GM23338 (cell line): ENCODE results near the gene SHPK. TPM values are rescaled to one million over a fixed set of nuclear protein-coding genes. Genes with fewer than 3 reads are reported as not detected.

Experiments
- ATAC-seq: fragments of 200-7000 bp; cut with Tn5 transposase; 3 replicates; pipeline ENCODE4 v1.9.1; 2020
- DNase-seq: peaks from one replicate; pipeline ENCODE4 v3.0.0-alpha.2; 2015; ENCODE audit warnings: low spot score
- H2AFZ ChIP-seq: fragments of 200-600 bp; sonication (generic); 2 replicates; pipeline ENCODE4 v1.8.0; 2016; ENCODE audit warnings: antibody characterized with exemption, mild to moderate bottlenecking, moderate library complexity
- H3F3A ChIP-seq: fragments of 200-600 bp; sonication (generic); replicated peaks from 2 replicates; pipeline ENCODE4 v1.8.0; 2017; ENCODE audit warnings: antibody characterized with exemption, mixed run types, low read depth
- H3K27ac ChIP-seq: fragments of 200-600 bp; sonication (generic); 2 replicates; pipeline ENCODE4 v1.6.1; 2016; ENCODE audit warnings: low read depth
- H3K27me3 ChIP-seq: fragments of 200-600 bp; sonication (generic); 2 replicates; pipeline ENCODE4 v1.8.0; 2016; ENCODE audit warnings: mild to moderate bottlenecking, mixed run types, moderate library complexity; ENCODE audit not compliant: insufficient read depth
- H3K36me3 ChIP-seq: fragments of 200-600 bp; sonication (generic); 2 replicates; pipeline ENCODE4 v1.8.0; 2016; ENCODE audit warnings: mild to moderate bottlenecking; ENCODE audit not compliant: insufficient read depth
- H3K4me1 ChIP-seq: fragments of 200-600 bp; sonication (generic); 2 replicates; pipeline ENCODE4 v1.8.0; 2016; ENCODE audit warnings: mild to moderate bottlenecking, moderate library complexity; ENCODE audit not compliant: insufficient read depth
- H3K4me2 ChIP-seq: fragments of 200-600 bp; sonication (generic); 2 replicates; pipeline ENCODE4 v1.7.1; 2017; ENCODE audit warnings: mixed run types
- H3K4me3 ChIP-seq: fragments of 200-600 bp; sonication (generic); 2 replicates; pipeline ENCODE4 v1.6.1; 2016; ENCODE audit warnings: mixed run types
- H3K79me2 ChIP-seq: fragments of 200-600 bp; sonication (generic); replicated peaks from 2 replicates; pipeline ENCODE4 v1.8.0; 2017; ENCODE audit warnings: mild to moderate bottlenecking; ENCODE audit not compliant: insufficient read depth
- H3K9me2 ChIP-seq: fragments of 200-600 bp; sonication (generic); 2 replicates; pipeline ENCODE4 v1.8.0; 2017; ENCODE audit not compliant: insufficient read depth
- H4K20me1 ChIP-seq: fragments of 200-600 bp; sonication (generic); replicated peaks from 2 replicates; pipeline ENCODE4 v1.8.0; 2017; ENCODE audit warnings: mild to moderate bottlenecking; ENCODE audit not compliant: insufficient read depth
- H3K27ac Mint-ChIP-seq: 2 replicates; pipeline ENCODE4 v1.8.0; 2020; ENCODE audit warnings: inconsistent platforms, mild to moderate bottlenecking, moderate library complexity, mixed read lengths
- H3K27me3 Mint-ChIP-seq: 3 replicates; pipeline ENCODE4 v1.8.0; 2022; ENCODE audit warnings: low read depth, mild to moderate bottlenecking, moderate library complexity, mixed read lengths, inconsistent platforms; ENCODE audit not compliant: insufficient read depth, poor library complexity
- H3K36me3 Mint-ChIP-seq: 3 replicates; pipeline ENCODE4 v1.8.0; 2021; ENCODE audit warnings: low read depth, mild to moderate bottlenecking, inconsistent platforms, moderate library complexity, mixed read lengths
- H3K4me1 Mint-ChIP-seq: 3 replicates; pipeline ENCODE4 v1.8.0; 2020; ENCODE audit warnings: mild to moderate bottlenecking, inconsistent platforms, mixed read lengths
- H3K4me3 Mint-ChIP-seq: 3 replicates; pipeline ENCODE4 v1.8.0; 2021; ENCODE audit warnings: moderate library complexity, mild to moderate bottlenecking, inconsistent platforms, mixed read lengths
- H3K9me3 Mint-ChIP-seq: 3 replicates; pipeline ENCODE4 v1.8.0; 2020; ENCODE audit warnings: moderate library complexity, mild to moderate bottlenecking, inconsistent platforms, mixed read lengths
- JUNB ChIP-seq: IDR thresholded peaks from one replicate; pipeline ENCODE4 v1.6.1; 2016; ENCODE audit warnings: antibody characterized with exemption; ENCODE audit not compliant: unreplicated experiment
- STAT1 ChIP-seq: IDR thresholded peaks from one replicate; pipeline ENCODE4 v1.6.1; 2016; ENCODE audit warnings: antibody characterized with exemption; ENCODE audit not compliant: unreplicated experiment
- ZNF114 ChIP-seq: fragments of 250-450 bp; sonication (Bioruptor Pico); IDR thresholded peaks from 2 replicates; pipeline ENCODE4 v1.5.0; 2020; ENCODE audit warnings: mild to moderate bottlenecking, moderate library complexity
- ZNF331 ChIP-seq: fragments of 250-450 bp; sonication (Bioruptor Pico); IDR thresholded peaks from 2 replicates; pipeline ENCODE4 v1.5.0; 2020; ENCODE audit warnings: low read depth, mild to moderate bottlenecking, moderate library complexity
- polyA plus RNA-seq: library from polyadenylated mRNA; unstranded; fragments of >200 nt; fragmentation: Nextera tagmentation; extraction: Ambion mirVana; gene quantifications from 2 replicates; pipeline ENCODE4 v1.2.1, GENCODE V29; 2016
- total RNA-seq: library from RNA; depleted of rRNA; stranded (reverse); fragments of >200 nt; shearing (Covaris generic); gene quantifications from 2 replicates; pipeline ENCODE4 v1.2.3, GENCODE V29; 2014
- TF ChIP-seq, protein P1 (sequence below): fragments of 250-450 bp; sonication (Bioruptor Pico); IDR thresholded peaks from 2 replicates; pipeline ENCODE4 v1.5.0; 2020; ENCODE audit warnings: mild to moderate bottlenecking, moderate library complexity
- TF ChIP-seq, protein P2 (sequence below): IDR thresholded peaks from one replicate; pipeline ENCODE4 v1.6.1; 2018; ENCODE audit warnings: antibody characterized with exemption; ENCODE audit not compliant: unreplicated experiment

Gene SHPK
- total and polyA plus RNA-seq, 2 experiments from 2014 or later = 11.5 to 34.3 TPM

DNA sequence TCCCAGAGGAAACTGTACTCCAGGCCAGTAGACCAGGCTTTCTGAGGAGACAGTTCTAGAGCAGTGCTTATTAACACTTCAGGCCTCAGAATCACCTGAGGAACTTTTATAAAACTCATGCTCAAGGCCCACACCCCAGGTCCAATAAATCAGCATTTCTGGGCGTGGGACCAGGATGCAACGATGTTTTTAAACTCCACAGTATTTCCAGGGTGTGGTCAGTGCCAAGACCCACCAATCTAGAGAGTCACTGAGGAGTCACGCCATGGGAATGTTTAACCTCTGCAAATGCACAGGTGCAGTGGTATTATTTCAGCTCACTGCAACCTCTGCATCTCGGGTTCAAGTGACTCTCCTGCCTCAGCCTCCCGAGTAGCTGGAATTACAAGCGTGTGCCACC lies 22.9 kb downstream of the SHPK start (continued):
- TF ChIP-seq, protein P1, sequence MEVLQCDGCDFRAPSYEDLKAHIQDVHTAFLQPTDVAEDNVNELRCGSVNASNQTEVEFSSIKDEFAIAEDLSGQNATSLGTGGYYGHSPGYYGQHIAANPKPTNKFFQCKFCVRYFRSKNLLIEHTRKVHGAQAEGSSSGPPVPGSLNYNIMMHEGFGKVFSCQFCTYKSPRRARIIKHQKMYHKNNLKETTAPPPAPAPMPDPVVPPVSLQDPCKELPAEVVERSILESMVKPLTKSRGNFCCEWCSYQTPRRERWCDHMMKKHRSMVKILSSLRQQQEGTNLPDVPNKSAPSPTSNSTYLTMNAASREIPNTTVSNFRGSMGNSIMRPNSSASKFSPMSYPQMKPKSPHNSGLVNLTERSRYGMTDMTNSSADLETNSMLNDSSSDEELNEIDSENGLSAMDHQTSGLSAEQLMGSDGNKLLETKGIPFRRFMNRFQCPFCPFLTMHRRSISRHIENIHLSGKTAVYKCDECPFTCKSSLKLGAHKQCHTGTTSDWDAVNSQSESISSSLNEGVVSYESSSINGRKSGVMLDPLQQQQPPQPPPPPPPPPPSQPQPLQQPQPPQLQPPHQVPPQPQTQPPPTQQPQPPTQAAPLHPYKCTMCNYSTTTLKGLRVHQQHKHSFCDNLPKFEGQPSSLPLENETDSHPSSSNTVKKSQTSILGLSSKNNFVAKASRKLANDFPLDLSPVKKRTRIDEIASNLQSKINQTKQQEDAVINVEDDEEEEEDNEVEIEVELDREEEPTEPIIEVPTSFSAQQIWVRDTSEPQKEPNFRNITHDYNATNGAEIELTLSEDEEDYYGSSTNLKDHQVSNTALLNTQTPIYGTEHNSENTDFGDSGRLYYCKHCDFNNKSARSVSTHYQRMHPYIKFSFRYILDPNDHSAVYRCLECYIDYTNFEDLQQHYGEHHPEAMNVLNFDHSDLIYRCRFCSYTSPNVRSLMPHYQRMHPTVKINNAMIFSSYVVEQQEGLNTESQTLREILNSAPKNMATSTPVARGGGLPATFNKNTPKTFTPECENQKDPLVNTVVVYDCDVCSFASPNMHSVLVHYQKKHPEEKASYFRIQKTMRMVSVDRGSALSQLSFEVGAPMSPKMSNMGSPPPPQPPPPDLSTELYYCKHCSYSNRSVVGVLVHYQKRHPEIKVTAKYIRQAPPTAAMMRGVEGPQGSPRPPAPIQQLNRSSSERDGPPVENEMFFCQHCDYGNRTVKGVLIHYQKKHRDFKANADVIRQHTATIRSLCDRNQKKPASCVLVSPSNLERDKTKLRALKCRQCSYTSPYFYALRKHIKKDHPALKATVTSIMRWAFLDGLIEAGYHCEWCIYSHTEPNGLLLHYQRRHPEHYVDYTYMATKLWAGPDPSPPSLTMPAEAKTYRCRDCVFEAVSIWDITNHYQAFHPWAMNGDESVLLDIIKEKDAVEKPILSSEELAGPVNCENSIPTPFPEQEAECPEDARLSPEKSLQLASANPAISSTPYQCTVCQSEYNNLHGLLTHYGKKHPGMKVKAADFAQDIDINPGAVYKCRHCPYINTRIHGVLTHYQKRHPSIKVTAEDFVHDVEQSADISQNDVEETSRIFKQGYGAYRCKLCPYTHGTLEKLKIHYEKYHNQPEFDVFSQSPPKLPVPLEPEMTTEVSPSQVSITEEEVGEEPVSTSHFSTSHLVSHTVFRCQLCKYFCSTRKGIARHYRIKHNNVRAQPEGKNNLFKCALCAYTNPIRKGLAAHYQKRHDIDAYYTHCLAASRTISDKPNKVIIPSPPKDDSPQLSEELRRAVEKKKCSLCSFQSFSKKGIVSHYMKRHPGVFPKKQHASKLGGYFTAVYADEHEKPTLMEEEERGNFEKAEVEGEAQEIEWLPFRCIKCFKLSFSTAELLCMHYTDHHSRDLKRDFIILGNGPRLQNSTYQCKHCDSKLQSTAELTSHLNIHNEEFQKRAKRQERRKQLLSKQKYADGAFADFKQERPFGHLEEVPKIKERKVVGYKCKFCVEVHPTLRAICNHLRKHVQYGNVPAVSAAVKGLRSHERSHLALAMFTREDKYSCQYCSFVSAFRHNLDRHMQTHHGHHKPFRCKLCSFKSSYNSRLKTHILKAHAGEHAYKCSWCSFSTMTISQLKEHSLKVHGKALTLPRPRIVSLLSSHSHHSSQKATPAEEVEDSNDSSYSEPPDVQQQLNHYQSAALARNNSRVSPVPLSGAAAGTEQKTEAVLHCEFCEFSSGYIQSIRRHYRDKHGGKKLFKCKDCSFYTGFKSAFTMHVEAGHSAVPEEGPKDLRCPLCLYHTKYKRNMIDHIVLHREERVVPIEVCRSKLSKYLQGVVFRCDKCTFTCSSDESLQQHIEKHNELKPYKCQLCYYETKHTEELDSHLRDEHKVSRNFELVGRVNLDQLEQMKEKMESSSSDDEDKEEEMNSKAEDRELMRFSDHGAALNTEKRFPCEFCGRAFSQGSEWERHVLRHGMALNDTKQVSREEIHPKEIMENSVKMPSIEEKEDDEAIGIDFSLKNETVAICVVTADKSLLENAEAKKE (CRISPR knock-in tag) = no peak

DNA sequence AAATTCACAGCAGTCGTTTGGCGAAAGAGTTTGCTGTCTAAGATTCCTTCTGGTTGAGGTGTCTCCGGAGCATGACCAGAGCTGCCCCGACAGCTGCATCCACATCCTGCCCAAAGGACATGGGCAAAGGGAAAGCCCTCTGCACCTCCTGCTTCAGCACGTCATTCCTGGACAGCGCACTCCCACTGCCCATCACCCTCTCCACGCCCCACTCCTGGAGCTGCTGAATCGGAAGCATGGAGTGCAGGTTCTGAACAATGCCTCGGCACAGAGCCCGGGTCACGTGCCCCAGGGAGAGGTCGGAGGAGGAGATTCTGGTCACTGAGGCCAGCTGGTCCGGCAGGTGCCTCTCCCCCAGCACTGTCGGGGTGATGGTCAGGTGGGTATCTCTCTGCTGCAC lies 25.5 kb downstream of the SHPK start:
- Mint-ChIP-seq H3K4me3 (no peak overlapping the region), H3K27ac (no peak overlapping the region), H3K4me1 (no peaks in the 10 kb centered on the region), H3K36me3 (peaks cover 56% of the 10 kb centered on the region), H3K9me3 (no peaks in the 10 kb centered on the region), H3K27me3 (peaks cover 2% of the 10 kb centered on the region)
- H3K4me3 ChIP-seq = no peak overlapping the region
- no peak overlapping the region for H3K27ac ChIP-seq
- no peak overlapping the region for H2AFZ ChIP-seq
- H3K27me3 ChIP-seq = no peaks in the 10 kb centered on the region
- H3K79me2 ChIP-seq = no peaks in the 10 kb centered on the region
- peaks cover 19% of the 10 kb centered on the region; the same call in 1 of the 2 replicates for H3K36me3 ChIP-seq
- no peaks in the 10 kb centered on the region for H3F3A ChIP-seq
- ATAC-seq = no peak
- no peaks in the 10 kb centered on the region for H3K4me1 ChIP-seq
- DNase-seq = no peak
- H3K4me2 ChIP-seq = no peak overlapping the region
- no peaks in the 10 kb centered on the region for H3K9me2 ChIP-seq
- no peaks in the 10 kb centered on the region; the same call in 1 of the 2 replicates for H4K20me1 ChIP-seq
- TF ChIP-seq STAT1 = no peak
- no peak for TF ChIP-seq ZNF114
- no peak for TF ChIP-seq ZNF331 (CRISPR knock-in tag)
- TF ChIP-seq, protein P2, sequence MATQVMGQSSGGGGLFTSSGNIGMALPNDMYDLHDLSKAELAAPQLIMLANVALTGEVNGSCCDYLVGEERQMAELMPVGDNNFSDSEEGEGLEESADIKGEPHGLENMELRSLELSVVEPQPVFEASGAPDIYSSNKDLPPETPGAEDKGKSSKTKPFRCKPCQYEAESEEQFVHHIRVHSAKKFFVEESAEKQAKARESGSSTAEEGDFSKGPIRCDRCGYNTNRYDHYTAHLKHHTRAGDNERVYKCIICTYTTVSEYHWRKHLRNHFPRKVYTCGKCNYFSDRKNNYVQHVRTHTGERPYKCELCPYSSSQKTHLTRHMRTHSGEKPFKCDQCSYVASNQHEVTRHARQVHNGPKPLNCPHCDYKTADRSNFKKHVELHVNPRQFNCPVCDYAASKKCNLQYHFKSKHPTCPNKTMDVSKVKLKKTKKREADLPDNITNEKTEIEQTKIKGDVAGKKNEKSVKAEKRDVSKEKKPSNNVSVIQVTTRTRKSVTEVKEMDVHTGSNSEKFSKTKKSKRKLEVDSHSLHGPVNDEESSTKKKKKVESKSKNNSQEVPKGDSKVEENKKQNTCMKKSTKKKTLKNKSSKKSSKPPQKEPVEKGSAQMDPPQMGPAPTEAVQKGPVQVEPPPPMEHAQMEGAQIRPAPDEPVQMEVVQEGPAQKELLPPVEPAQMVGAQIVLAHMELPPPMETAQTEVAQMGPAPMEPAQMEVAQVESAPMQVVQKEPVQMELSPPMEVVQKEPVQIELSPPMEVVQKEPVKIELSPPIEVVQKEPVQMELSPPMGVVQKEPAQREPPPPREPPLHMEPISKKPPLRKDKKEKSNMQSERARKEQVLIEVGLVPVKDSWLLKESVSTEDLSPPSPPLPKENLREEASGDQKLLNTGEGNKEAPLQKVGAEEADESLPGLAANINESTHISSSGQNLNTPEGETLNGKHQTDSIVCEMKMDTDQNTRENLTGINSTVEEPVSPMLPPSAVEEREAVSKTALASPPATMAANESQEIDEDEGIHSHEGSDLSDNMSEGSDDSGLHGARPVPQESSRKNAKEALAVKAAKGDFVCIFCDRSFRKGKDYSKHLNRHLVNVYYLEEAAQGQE = no peak
- TF ChIP-seq, protein P1 (CRISPR knock-in tag) = no peak
- no peak for TF ChIP-seq JUNB
